Fibroblast of peridontal ligament (primary cell): ENCODE measurements around the gene OR7A17.
A peak's percentile ranks its signal among the peaks of the same experiment; 100 is the strongest.

Source experiments
- DNase-seq: peaks from one replicate; pipeline ENCODE4 v3.0.0-alpha.2; 2010; ENCODE audit errors: extremely low read depth

The OR7A17 gene

GRCh38 chr19:14886032-14886431, at the start of gene OR7A17:
Gene OR7A17 (minus strand): TSS chr19:14886132. CDS start chr19:14881355, 4,777 bp downstream.
- DNase-seq, result no peak

- DNase-seq, result no peak
Measured at GRCh38 chr19:14933506-14933905, 47.6 kb upstream of the OR7A17 start.

- no peak for DNase-seq
Measured at GRCh38 chr19:14916848-14917247, 30.9 kb upstream of the OR7A17 start.

- no peak for DNase-seq
Measured at GRCh38 chr19:14915116-14915515, 29.2 kb upstream of the OR7A17 start.

GRCh38 chr19:14906711-14907110, 20.8 kb upstream of the OR7A17 start:
- no peak for DNase-seq

GRCh38 chr19:14901675-14902260, 15.8 kb upstream of the OR7A17 start:
- DNase-seq, result no peak

- no peak for DNase-seq
Measured at GRCh38 chr19:14890643-14891379, 4.9 kb upstream of the OR7A17 start.

GRCh38 chr19:14889994-14890642, 4.2 kb upstream of the OR7A17 start:
- DNase-seq, result no peak

GRCh38 chr19:14871619-14872230, 14.2 kb downstream of the OR7A17 start:
- peak; percentile 20 for DNase-seq

- no peak for DNase-seq
Measured at GRCh38 chr19:14868497-14868896, 17.4 kb downstream of the OR7A17 start.

GRCh38 chr19:14848822-14849221, 37.1 kb downstream of the OR7A17 start, which contains the start of gene OR7A10:
Gene OR7A10 (minus strand): TSS chr19:14848922. CDS start chr19:14841877, 7,045 bp downstream.
- DNase-seq, result no peak

- DNase-seq, result no peak
Measured at GRCh38 chr19:14843578-14843977, 42.4 kb downstream of the OR7A17 start.

GRCh38 chr19:14843169-14843568, 42.8 kb downstream of the OR7A17 start:
- DNase-seq, result no peak

- no peak for DNase-seq
Measured at GRCh38 chr19:14840206-14840605, 45.7 kb downstream of the OR7A17 start.

- DNase-seq, result no peak
Measured at GRCh38 chr19:14837391-14837790, 48.5 kb downstream of the OR7A17 start.

- DNase-seq, result no peak
Measured at GRCh38 chr19:14835011-14835410, 50.9 kb downstream of the OR7A17 start, which contains the start of the genes OR7A5 and OR7C1. Gene OR7A5 (minus strand): TSS chr19:14835185. CDS start chr19:14828241, 6,944 bp downstream. Gene OR7C1 (minus strand): TSS chr19:14835185. CDS start chr19:14800136, 35,049 bp downstream.

- no peak for DNase-seq
Measured at GRCh38 chr19:14830702-14831101, 55.2 kb downstream of the OR7A17 start.
